Mucosa of stomach (tissue), 1 donor: ENCODE measurements around the gene TNFRSF25.

ENCODE experiments used
- H3K27me3 ChIP-seq: one replicate; pipeline ENCODE4 v1.7.0; 2013; ENCODE audit warnings: mild to moderate bottlenecking, low read length; ENCODE audit not compliant: control insufficient read depth, insufficient read depth
- H3K36me3 ChIP-seq: one replicate; pipeline ENCODE4 v1.7.0; 2013; ENCODE audit warnings: low read length; ENCODE audit not compliant: control insufficient read depth, insufficient read depth
- H3K4me1 ChIP-seq: one replicate; pipeline ENCODE4 v1.7.0; 2013; ENCODE audit warnings: mild to moderate bottlenecking, low read length; ENCODE audit not compliant: control insufficient read depth, insufficient read depth
- H3K4me3 ChIP-seq: one replicate; pipeline ENCODE4 v1.7.0; 2013; ENCODE audit warnings: low read length
- H3K9ac ChIP-seq: one replicate; pipeline ENCODE4 v1.7.0; 2013; ENCODE audit warnings: mild to moderate bottlenecking, low read length, moderate library complexity
- H3K9me3 ChIP-seq: one replicate; pipeline ENCODE4 v1.7.0; 2013; ENCODE audit warnings: mild to moderate bottlenecking, low read length, moderate library complexity; ENCODE audit not compliant: control insufficient read depth
- donor health status: Pancreatic carcinoma.

The TNFRSF25 gene

GRCh38 chr1:6427441-6428390 lies 38.3 kb downstream of the TNFRSF25 start:
- H3K27me3 ChIP-seq, result peaks cover 65% of the 10 kb centered on the region
- H3K9me3 ChIP-seq, result no peaks in the 10 kb centered on the region
- H3K4me1 ChIP-seq, result peaks cover 43% of the 10 kb centered on the region
- no peaks in the 10 kb centered on the region for H3K36me3 ChIP-seq
- H3K4me3 ChIP-seq, result no peak overlapping the region
- H3K9ac ChIP-seq, result no peak overlapping the region

GRCh38 chr1:6426972-6427350 lies 39.0 kb downstream of the TNFRSF25 start:
- Histone ChIP-seq H3K9me3 (no peaks in the 10 kb centered on the region), H3K4me3 (no peak overlapping the region), H3K9ac (no peak overlapping the region), H3K36me3 (no peaks in the 10 kb centered on the region), H3K4me1 (peaks cover 43% of the 10 kb centered on the region), H3K27me3 (peaks cover 71% of the 10 kb centered on the region)

GRCh38 chr1:6426277-6426971 lies 39.5 kb downstream of the TNFRSF25 start:
- H3K4me1 ChIP-seq, result peaks cover 43% of the 10 kb centered on the region
- no peak overlapping the region for H3K9ac ChIP-seq
- H3K9me3 ChIP-seq, result no peaks in the 10 kb centered on the region
- peaks cover 77% of the 10 kb centered on the region for H3K27me3 ChIP-seq
- no peaks in the 10 kb centered on the region for H3K36me3 ChIP-seq
- H3K4me3 ChIP-seq, result no peak overlapping the region

GRCh38 chr1:6425658-6426057 lies 40.3 kb downstream of the TNFRSF25 start:
- Histone ChIP-seq H3K27me3 (peaks cover 79% of the 10 kb centered on the region), H3K4me1 (peaks cover 46% of the 10 kb centered on the region), H3K9ac (no peak overlapping the region), H3K9me3 (no peaks in the 10 kb centered on the region), H3K4me3 (no peak overlapping the region), H3K36me3 (no peaks in the 10 kb centered on the region)

- H3K36me3 ChIP-seq, result no peaks in the 10 kb centered on the region
- peaks cover 80% of the 10 kb centered on the region for H3K27me3 ChIP-seq
- no peak within 1 kb of the TSS for H3K4me3 ChIP-seq
- H3K9ac ChIP-seq, result no peak within 1 kb of the TSS
- H3K4me1 ChIP-seq, result peaks cover 54% of the 10 kb centered on the region
- H3K9me3 ChIP-seq, result no peaks in the 10 kb centered on the region
These were observed 41.1 kb downstream of the TNFRSF25 start, which contains the start of gene ESPN for GRCh38 chr1:6424619-6425593. Gene ESPN (plus strand): TSS chr1:6424776. CDS start chr1:6424956, 180 bp downstream.

GRCh38 chr1:6424000-6424565 lies 41.9 kb downstream of the TNFRSF25 start:
- H3K4me3 ChIP-seq, result no peak overlapping the region
- no peaks in the 10 kb centered on the region for H3K36me3 ChIP-seq
- no peak overlapping the region for H3K9ac ChIP-seq
- H3K9me3 ChIP-seq, result no peaks in the 10 kb centered on the region
- H3K4me1 ChIP-seq, result peaks cover 60% of the 10 kb centered on the region
- H3K27me3 ChIP-seq, result peaks cover 83% of the 10 kb centered on the region

GRCh38 chr1:6423321-6423999 lies 42.5 kb downstream of the TNFRSF25 start:
- Histone ChIP-seq H3K4me1 (peaks cover 66% of the 10 kb centered on the region), H3K9me3 (no peaks in the 10 kb centered on the region), H3K4me3 (no peak overlapping the region), H3K9ac (no peak overlapping the region), H3K36me3 (no peaks in the 10 kb centered on the region), H3K27me3 (peaks cover 89% of the 10 kb centered on the region)

GRCh38 chr1:6421266-6421665 lies 44.7 kb downstream of the TNFRSF25 start:
- H3K9ac ChIP-seq, result no peak overlapping the region
- peaks cover 96% of the 10 kb centered on the region for H3K27me3 ChIP-seq
- H3K4me3 ChIP-seq, result no peak overlapping the region

GRCh38 chr1:6420454-6421042 lies 45.4 kb downstream of the TNFRSF25 start:
- no peak overlapping the region for H3K4me3 ChIP-seq
- H3K4me1 ChIP-seq, result peaks cover 44% of the 10 kb centered on the region
- H3K27me3 ChIP-seq, result peaks cover 96% of the 10 kb centered on the region
- H3K9me3 ChIP-seq, result no peaks in the 10 kb centered on the region
- no peak overlapping the region for H3K9ac ChIP-seq
- H3K36me3 ChIP-seq, result no peaks in the 10 kb centered on the region

More at GRCh38 chr1:6421266-6421665, 44.7 kb downstream of the TNFRSF25 start:
- no peaks in the 10 kb centered on the region for H3K36me3 ChIP-seq
- H3K9me3 ChIP-seq, result no peaks in the 10 kb centered on the region
- H3K4me1 ChIP-seq, result peaks cover 51% of the 10 kb centered on the region

- Histone ChIP-seq H3K4me1 (peaks cover 40% of the 10 kb centered on the region), H3K9ac (no peak within 1 kb of the TSS), H3K9me3 (no peaks in the 10 kb centered on the region), H3K36me3 (no peaks in the 10 kb centered on the region), H3K4me3 (no peak within 1 kb of the TSS), H3K27me3 (peaks cover 96% of the 10 kb centered on the region)
These were observed 46.0 kb downstream of the TNFRSF25 start, which contains the start of gene HES2 for GRCh38 chr1:6419804-6420453. Gene HES2 (minus strand): TSS chr1:6419919. CDS start chr1:6419820, 99 bp downstream.
